ENCODE results near the gene SLC39A1. TPM values are rescaled to one million over a fixed set of nuclear protein-coding genes. Genes with fewer than 3 reads are reported as not detected.

Gene SLC39A1
- total RNA-seq, 4 donors from 2014 or later = 88.6 to 105 (median 98.8) TPM

DNA sequence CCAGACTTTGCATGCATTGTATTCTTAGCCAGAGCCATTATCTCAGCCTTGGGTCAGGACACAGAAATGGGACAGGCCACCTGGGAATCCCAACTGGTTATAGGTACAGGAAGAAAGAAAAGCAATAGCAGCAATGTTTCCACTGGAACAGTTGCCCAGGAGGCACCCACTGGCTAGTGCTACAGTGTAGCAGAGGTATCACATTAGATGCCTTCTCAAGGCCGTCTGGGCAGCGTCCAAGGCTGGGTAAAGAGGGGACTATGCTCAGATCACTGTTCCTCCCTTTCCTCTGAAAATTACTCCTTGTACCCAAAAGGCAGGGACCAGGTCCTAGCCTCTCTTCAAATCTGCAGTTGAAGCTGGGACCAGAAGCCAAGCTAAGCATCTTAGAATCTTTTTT is 7.0 kb upstream of the SLC39A1 start:
- TF ChIP-seq, protein P1, sequence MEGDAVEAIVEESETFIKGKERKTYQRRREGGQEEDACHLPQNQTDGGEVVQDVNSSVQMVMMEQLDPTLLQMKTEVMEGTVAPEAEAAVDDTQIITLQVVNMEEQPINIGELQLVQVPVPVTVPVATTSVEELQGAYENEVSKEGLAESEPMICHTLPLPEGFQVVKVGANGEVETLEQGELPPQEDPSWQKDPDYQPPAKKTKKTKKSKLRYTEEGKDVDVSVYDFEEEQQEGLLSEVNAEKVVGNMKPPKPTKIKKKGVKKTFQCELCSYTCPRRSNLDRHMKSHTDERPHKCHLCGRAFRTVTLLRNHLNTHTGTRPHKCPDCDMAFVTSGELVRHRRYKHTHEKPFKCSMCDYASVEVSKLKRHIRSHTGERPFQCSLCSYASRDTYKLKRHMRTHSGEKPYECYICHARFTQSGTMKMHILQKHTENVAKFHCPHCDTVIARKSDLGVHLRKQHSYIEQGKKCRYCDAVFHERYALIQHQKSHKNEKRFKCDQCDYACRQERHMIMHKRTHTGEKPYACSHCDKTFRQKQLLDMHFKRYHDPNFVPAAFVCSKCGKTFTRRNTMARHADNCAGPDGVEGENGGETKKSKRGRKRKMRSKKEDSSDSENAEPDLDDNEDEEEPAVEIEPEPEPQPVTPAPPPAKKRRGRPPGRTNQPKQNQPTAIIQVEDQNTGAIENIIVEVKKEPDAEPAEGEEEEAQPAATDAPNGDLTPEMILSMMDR (IDR thresholded peaks at IDR 0.05) = no peak
- no peak for TF ChIP-seq POLR2A (IDR thresholded peaks at IDR 0.05)
- intact Hi-C loops (cut with DNase I; ENCODE audit: low total_unique reads) = no loop called here
- WGBS, 2 donors = 82 to 89% methylated on average over 2 of the region's 2 CpGs
- no peak overlapping the region for H3K4me3 ChIP-seq (ENCODE audit: low read depth, poor library complexity, severe bottlenecking)
- DNase-seq (ENCODE audit: low spot score in 2 of 2) = no peak

DNA sequence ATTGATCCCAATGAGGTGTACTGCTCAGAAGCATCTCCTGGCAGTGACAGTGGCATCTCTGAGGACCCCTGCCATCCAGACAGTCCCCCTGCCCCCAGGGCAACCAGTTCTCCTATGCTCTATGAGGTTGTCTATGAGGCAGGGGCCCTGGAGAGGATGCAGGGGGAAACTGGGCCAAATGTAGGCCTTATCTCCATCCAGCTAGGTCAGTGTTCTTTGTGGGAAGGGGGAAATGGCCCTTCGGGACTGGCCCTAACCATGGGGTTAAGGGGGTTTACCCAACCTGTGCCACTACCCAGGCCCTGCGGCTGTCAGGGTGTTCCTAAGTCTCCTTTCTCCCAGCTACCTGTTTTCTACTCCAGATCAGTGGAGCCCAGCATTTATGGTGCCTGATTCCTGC is 5.6 kb upstream of the SLC39A1 start:
- WGBS, 2 donors = 88 to 96% methylated on average over 2 of the region's 2 CpGs
- H3K4me3 ChIP-seq (ENCODE audit: low read depth, poor library complexity, severe bottlenecking) = no peak overlapping the region
- TF ChIP-seq, protein P1 (IDR thresholded peaks at IDR 0.05) = no peak
- no peak for TF ChIP-seq POLR2A (IDR thresholded peaks at IDR 0.05)
- DNase-seq (ENCODE audit: low spot score in 2 of 2) = no peak
- intact Hi-C loops (cut with DNase I; ENCODE audit: low total_unique reads) = no loop called here

DNA sequence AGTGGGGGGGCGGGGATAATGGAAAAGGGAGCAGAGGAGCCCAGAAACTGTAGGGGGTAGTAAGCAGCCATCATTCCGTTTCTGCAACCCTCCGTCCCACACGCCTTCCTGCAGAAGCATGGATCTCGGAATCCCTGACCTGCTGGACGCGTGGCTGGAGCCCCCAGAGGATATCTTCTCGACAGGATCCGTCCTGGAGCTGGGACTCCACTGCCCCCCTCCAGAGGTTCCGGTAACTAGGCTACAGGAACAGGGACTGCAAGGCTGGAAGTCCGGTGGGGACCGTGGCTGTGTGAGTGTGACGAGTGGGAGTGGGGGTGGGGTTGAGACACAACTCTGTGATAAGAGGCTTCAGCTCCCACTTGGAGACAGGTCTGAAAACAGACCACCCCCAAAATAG is 5.1 kb upstream of the SLC39A1 start:
- peak in 1 of 2 donors; percentile 82 for DNase-seq (ENCODE audit: low spot score in 2 of 2)
- peak overlapping the region; percentile 28 for H3K4me3 ChIP-seq (ENCODE audit: low read depth, poor library complexity, severe bottlenecking)
- WGBS, 2 donors = 4 to 12% methylated on average over 13 of the region's 13 CpGs
- intact Hi-C loops (cut with DNase I; ENCODE audit: low total_unique reads) = no loop called here
- no peak for TF ChIP-seq POLR2A (IDR thresholded peaks at IDR 0.05)
- TF ChIP-seq, protein P1 (IDR thresholded peaks at IDR 0.05) = no peak

DNA sequence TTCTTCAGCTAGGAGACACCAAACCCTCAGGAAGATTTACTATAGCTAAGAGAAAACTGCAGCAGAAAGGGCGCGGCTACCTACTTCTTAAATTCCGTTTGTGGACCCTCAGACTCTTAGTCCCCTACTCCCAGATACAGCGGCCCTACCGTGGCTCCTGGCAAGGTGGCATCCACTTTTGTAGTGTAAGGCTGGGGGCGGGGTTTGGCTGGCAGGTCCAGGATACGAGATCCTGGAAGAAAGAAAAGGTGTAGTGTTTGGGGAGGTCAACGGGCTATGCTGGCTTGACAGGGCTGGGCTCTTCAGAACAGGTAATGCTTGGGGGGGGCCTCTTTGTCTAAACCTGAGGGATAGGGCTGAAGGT is 4.6 kb upstream of the SLC39A1 start:
- peak overlapping the region; percentile 28 for H3K4me3 ChIP-seq (ENCODE audit: low read depth, poor library complexity, severe bottlenecking)
- WGBS, 2 donors = 0 to 1% methylated on average over 8 of the region's 8 CpGs
- intact Hi-C loops (cut with DNase I; ENCODE audit: low total_unique reads) = no loop called here
- TF ChIP-seq, protein P1 (IDR thresholded peaks at IDR 0.05) = no peak
- TF ChIP-seq POLR2A (IDR thresholded peaks at IDR 0.05) = no peak
- DNase-seq (ENCODE audit: low spot score in 2 of 2) = no peak

DNA sequence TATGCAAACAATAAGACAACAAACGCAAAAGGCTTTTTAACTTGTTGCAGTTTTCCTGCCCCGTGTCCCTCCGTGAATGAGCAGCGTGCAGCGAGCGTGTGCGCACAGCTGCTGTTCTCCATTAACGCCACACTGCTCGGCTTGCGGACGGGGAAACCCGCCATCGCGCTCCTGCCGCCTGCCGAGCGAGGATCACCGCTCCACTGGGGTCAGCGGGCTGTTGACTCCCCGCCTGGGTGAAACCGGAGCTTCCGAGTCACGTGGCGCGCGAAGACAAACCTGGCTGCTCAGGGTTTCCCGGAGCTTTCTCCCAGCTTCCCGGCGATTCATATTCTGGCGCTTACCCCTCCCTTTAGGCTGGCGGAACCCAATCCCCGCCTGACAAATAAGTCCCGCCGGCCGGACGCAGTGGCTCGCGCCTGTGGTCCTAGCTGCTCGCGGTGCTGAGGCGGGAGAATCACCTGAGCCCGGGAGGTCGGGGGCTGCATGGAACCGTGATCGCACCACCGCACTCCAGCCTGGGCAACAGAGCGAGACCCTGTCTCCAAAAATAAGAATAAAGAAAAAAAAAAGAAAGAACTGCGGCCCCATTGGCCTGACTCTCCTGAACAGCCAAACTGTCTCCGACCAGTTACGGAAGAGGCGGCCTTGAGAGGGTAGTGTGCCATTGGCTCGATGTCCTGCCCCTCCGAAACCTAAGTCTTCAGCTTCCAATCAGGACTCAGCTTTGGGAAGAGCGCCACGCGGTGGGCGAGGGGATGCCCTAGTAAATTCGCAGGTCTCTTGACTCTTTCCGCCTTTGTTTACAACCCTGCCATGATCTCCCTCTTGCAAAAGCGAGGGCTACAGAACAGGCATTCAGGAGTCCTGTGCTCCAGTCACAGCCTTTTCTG is 4.0 kb upstream of the SLC39A1 start, which contains the start of gene CREB3L4:
CREB3L4 (plus strand) TSS at position 796 of the 893 bp plus-strand sequence. CDS start 624 bp downstream, outside the sequence.
- intact Hi-C loops (cut with DNase I; ENCODE audit: low total_unique reads) = no loop called here
- no peak for TF ChIP-seq POLR2A (IDR thresholded peaks at IDR 0.05)
- TF ChIP-seq, protein P1 (IDR thresholded peaks at IDR 0.05) = no peak
- peak within 1 kb of the TSS; percentile 45 for H3K4me3 ChIP-seq (ENCODE audit: low read depth, poor library complexity, severe bottlenecking)
- 0% methylated on average over 56 to 59 of the region's 60 CpGs for WGBS, 2 donors
- DNase-seq (ENCODE audit: low spot score in 2 of 2) = peak; percentile 94 to 98

Measured in lower leg skin (tissue), 4 donors.